Keratinocyte (primary cell): ENCODE results near the gene IQCE. TPM values are rescaled to one million over a fixed set of nuclear protein-coding genes. Genes with fewer than 3 reads are reported as not detected.

Source experiments
- DNase-seq: peaks from one replicate; pipeline ENCODE4 v3.0.0-alpha.2; 2011; ENCODE audit warnings: low read depth, missing footprints, low spot score
- FAIRE-seq: peaks from 2 replicates; lab custom pipeline; 2011; peaks lifted over from hg19 to GRCh38; lab: Jason Lieb, UNC
- H2AFZ ChIP-seq: 2 replicates; pipeline ENCODE4 v1.6.0; 2012; ENCODE audit warnings: low read length, control low read depth, inconsistent platforms; ENCODE audit not compliant: control insufficient read depth
- H3K27ac ChIP-seq: 2 replicates; pipeline ENCODE4 v1.5.1; 2011; ENCODE audit warnings: low read length; ENCODE audit not compliant: control insufficient read depth, insufficient read depth
- H3K27me3 ChIP-seq: 3 replicates; pipeline ENCODE4 v1.6.0; 2011; ENCODE audit warnings: low read length; ENCODE audit not compliant: control insufficient read depth, insufficient read depth; ENCODE audit errors: extremely low read depth
- H3K36me3 ChIP-seq, 2 experiments: 2 replicates in 1 of 2; 3 replicates in 1 of 2; pipeline ENCODE4 v1.5.1; 2011; ENCODE audit warnings: low read length in 2 of 2, mild to moderate bottlenecking in 1 of 2; ENCODE audit not compliant: control insufficient read depth in 2 of 2, insufficient read depth in 2 of 2; ENCODE audit errors: extremely low read depth in 1 of 2
- H3K4me1 ChIP-seq: 3 replicates; pipeline ENCODE4 v1.5.1; 2011; ENCODE audit warnings: low read length; ENCODE audit not compliant: control insufficient read depth, insufficient read depth; ENCODE audit errors: extremely low read depth
- H3K4me2 ChIP-seq: 3 replicates; pipeline ENCODE4 v1.6.0; 2011; ENCODE audit warnings: low read depth, low read length; ENCODE audit not compliant: control insufficient read depth, insufficient read depth; ENCODE audit errors: extremely low read depth
- H3K4me3 ChIP-seq, 3 experiments: fragments of 200-600 bp in 1 of 3; sonication (generic) in 1 of 3; 2 replicates in 2 of 3; 3 replicates in 1 of 3; pipeline ENCODE4 v1.5.1; 2011 to 2016; ENCODE audit warnings: low read length in 3 of 3, mild to moderate bottlenecking in 3 of 3, control low read depth in 2 of 3, inconsistent platforms in 1 of 3, low read depth in 1 of 3, mixed read lengths in 1 of 3, mixed run types in 1 of 3, moderate library complexity in 1 of 3; ENCODE audit not compliant: control insufficient read depth in 2 of 3, insufficient read depth in 2 of 3; ENCODE audit errors: extremely low read depth in 1 of 3
- H3K79me2 ChIP-seq: 2 replicates; pipeline ENCODE4 v1.6.0; 2012; ENCODE audit warnings: low read length; ENCODE audit not compliant: control insufficient read depth, insufficient read depth
- H3K9ac ChIP-seq: 3 replicates; pipeline ENCODE4 v1.6.0; 2011; ENCODE audit warnings: low read length; ENCODE audit not compliant: control insufficient read depth, insufficient read depth; ENCODE audit errors: extremely low read depth
- H3K9me1 ChIP-seq: 3 replicates; pipeline ENCODE4 v1.6.0; 2011; ENCODE audit warnings: low read length; ENCODE audit not compliant: control insufficient read depth, insufficient read depth; ENCODE audit errors: extremely low read depth
- H3K9me3 ChIP-seq: 2 replicates; pipeline ENCODE4 v1.5.1; 2012; ENCODE audit warnings: low read depth, low read length; ENCODE audit not compliant: control insufficient read depth
- H4K20me1 ChIP-seq: 3 replicates; pipeline ENCODE4 v1.6.0; 2011; ENCODE audit warnings: low read length; ENCODE audit not compliant: control insufficient read depth, insufficient read depth; ENCODE audit errors: extremely low read depth
- EZH2 ChIP-seq: IDR thresholded peaks from one replicate; pipeline ENCODE4 v1.6.1; 2012; ENCODE audit warnings: inconsistent platforms, mild to moderate bottlenecking, low read length, moderate library complexity
- dilution Hi-C: fragments of 300-500 bp; cut with MboI; formaldehyde crosslinking; loops from one replicate; pipeline ENCODE4 v1.7.0; 2020; ENCODE audit warnings: low sequenced_read_pairs; ENCODE audit not compliant: extremely low pct_ligation_motif_present
- polyA plus RNA-seq, 5 experiments: library from polyadenylated mRNA; depleted of rRNA in 3 of 5; stranded (reverse) in 3 of 5; stranded (forward) in 1 of 5; unstranded in 1 of 5; fragments of >200 nt; gene quantifications; 1 replicate in 1 of 5; 2 replicates in 3 of 5; 3 replicates in 1 of 5; pipeline versions ENCODE4 v1.2.1 to v1.2.3, GENCODE V29; 2011 to 2012; ENCODE audit warnings: missing spikeins in 2 of 5, low read depth in 1 of 5, low replicate concordance in 1 of 5
- TF ChIP-seq, protein P1 (sequence below), 3 experiments: IDR thresholded peaks in 1 of 3; conservative IDR thresholded peaks in 1 of 3; optimal IDR thresholded peaks in 1 of 3; 2 replicates in 2 of 3; 3 replicates in 1 of 3; pipeline versions ENCODE3 to v1.5.1; 2011; ENCODE audit warnings: low read length in 3 of 3, mild to moderate bottlenecking in 3 of 3, moderate library complexity in 2 of 3, control low read depth in 1 of 3, inconsistent platforms in 1 of 3; ENCODE audit not compliant: insufficient read depth in 2 of 3; ENCODE audit errors: extremely low read depth in 1 of 3

IQCE gene
- polyA plus RNA-seq, 1 donor (not counting 4 experiments of a cell fraction or from before 2014, with no cell fraction given): 5.2 TPM

DNA sequence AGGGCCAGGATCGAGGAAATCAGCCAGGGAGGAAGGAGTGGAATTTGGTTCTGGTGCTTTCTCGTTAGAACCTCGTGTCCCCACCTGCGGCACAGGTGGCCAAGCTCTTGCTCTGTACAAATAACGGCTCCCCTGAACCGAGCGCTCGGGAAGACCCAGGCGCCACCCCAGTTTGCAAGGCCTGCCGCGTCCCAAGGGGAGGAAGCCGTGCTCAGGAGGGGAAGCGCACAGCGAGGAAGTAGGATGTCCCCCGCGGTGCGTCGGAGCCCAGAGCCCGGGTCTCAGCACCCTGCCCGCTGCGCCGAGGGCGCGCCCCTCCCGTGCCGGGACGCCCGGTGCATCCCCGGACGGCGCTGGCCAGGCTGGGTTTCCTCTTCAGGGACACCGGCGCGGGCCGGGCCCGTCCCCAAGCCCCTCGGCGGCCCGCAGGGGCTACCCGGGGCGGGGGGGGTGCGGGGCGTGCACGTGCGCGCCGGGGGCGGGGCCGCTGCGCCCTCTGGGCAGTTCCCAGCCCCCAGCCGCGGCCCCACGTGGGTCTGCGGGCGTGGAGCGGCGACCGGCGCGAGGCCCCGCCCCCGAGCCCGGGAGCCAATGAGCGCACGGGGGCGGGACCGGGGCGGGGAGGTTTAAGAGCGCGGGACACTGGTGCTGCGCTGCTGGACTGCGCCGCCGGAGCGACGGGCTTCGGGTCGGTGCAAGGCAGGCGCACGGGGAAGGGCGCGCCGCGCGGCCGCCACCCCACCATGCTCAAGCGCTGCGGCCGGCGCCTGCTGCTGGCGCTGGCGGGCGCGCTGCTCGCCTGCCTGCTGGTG, 39.5 kb upstream of the IQCE start, which contains the start of gene LFNG:
TSS of gene LFNG (plus strand) at position 656 of the 812 bp plus-strand sequence. CDS start at position 744, 88 bp downstream.
- Histone ChIP-seq H3K4me1 (peaks cover 51% of the 10 kb centered on the region), H2AFZ (peak within 1 kb of the TSS; percentile 65), H3K36me3 (no peaks in the 10 kb centered on the region), H3K4me3 (peak within 1 kb of the TSS; percentile 56 to 74 (median 63)), H3K9me1 (peaks cover 3% of the 10 kb centered on the region), H3K9me3 (no peaks in the 10 kb centered on the region), H3K27ac (peak within 1 kb of the TSS; percentile 2), H3K9ac (peak within 1 kb of the TSS; percentile 79), H4K20me1 (peaks cover 3% of the 10 kb centered on the region), H3K79me2 (peaks cover 20% of the 10 kb centered on the region), H3K4me2 (peak within 1 kb of the TSS; percentile 96), H3K27me3 (peaks cover 3% of the 10 kb centered on the region)
- dilution Hi-C loops: no loop called here
- FAIRE-seq (no peak), DNase-seq (no peak)
- no peak for TF ChIP-seq EZH2
- TF ChIP-seq, protein P1, sequence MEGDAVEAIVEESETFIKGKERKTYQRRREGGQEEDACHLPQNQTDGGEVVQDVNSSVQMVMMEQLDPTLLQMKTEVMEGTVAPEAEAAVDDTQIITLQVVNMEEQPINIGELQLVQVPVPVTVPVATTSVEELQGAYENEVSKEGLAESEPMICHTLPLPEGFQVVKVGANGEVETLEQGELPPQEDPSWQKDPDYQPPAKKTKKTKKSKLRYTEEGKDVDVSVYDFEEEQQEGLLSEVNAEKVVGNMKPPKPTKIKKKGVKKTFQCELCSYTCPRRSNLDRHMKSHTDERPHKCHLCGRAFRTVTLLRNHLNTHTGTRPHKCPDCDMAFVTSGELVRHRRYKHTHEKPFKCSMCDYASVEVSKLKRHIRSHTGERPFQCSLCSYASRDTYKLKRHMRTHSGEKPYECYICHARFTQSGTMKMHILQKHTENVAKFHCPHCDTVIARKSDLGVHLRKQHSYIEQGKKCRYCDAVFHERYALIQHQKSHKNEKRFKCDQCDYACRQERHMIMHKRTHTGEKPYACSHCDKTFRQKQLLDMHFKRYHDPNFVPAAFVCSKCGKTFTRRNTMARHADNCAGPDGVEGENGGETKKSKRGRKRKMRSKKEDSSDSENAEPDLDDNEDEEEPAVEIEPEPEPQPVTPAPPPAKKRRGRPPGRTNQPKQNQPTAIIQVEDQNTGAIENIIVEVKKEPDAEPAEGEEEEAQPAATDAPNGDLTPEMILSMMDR (optimal IDR thresholded peaks at IDR 0.05 in 1 of 3, IDR thresholded peaks at IDR 0.05 in 1 of 3, conservative IDR thresholded peaks at IDR 0.05 in 1 of 3; ENCODE audit: extremely low read depth in 1 of 3, insufficient read depth in 2 of 3, low read length in 3 of 3): no peak

DNA sequence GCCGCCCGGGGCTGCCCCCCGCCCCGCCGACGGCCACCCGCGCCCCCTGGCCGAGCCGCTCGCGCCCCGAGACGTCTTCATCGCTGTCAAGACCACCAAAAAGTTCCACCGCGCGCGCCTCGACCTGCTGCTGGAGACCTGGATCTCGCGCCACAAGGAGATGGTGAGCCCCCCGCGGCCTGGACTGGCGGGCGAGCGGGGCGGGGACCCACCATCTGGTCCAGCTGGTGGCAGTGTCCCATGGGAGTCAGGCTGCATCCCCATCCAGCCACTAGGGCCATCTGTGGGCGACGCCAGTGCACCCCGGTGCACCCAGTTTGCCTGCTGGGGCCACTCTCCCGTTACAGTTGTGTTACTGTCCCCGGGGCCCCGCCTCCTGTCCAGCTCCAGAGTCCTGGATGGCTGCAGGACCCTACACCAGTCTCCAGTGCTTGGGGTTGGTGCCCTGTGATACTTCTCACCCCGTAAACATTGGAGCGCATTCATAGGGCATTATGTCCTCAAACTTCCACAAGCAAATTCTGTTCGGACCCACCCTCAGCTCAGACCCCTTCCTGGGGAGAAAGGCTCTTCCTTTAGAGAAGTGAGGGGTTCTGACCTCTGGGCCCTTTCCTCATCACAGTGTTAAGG, 38.5 kb upstream of the IQCE start:
- dilution Hi-C loops: no loop called here
- H3K27me3 ChIP-seq: peaks cover 3% of the 10 kb centered on the region
- peak; percentile 17 for FAIRE-seq

More for the DNA sequence above, 38.5 kb upstream of the IQCE start:
- Histone ChIP-seq H3K9ac (peak overlapping the region; percentile 79), H3K4me1 (peaks cover 56% of the 10 kb centered on the region), H3K36me3 (no peaks in the 10 kb centered on the region), H3K79me2 (peaks cover 20% of the 10 kb centered on the region), H3K9me3 (no peaks in the 10 kb centered on the region), H3K4me3 (peak overlapping the region; percentile 56 to 74 (median 63)), H3K9me1 (peaks cover 3% of the 10 kb centered on the region), H3K27ac (peak overlapping the region; percentile 2), H3K4me2 (peak overlapping the region; percentile 96), H4K20me1 (peaks cover 3% of the 10 kb centered on the region), H2AFZ (no peak overlapping the region)
- TF ChIP-seq EZH2: no peak
- TF ChIP-seq, protein P1 (optimal IDR thresholded peaks at IDR 0.05 in 1 of 3, IDR thresholded peaks at IDR 0.05 in 1 of 3, conservative IDR thresholded peaks at IDR 0.05 in 1 of 3; ENCODE audit: extremely low read depth in 1 of 3, insufficient read depth in 2 of 3, low read length in 3 of 3): peak in 1 of 3 experiments; percentile 31
- DNase-seq: no peak
